Forelimb muscle (tissue), 1 donor: ENCODE results near the gene MRPL19. TPM values are rescaled to one million over a fixed set of nuclear protein-coding genes. Genes with fewer than 3 reads are reported as not detected.
A peak's percentile ranks its signal among the peaks of the same experiment; 100 is the strongest.

Experiments used
- DNase-seq: peaks from one replicate; pipeline ENCODE4 v3.0.0-alpha.2; 2013; ENCODE audit warnings: low read depth
- polyA plus RNA-seq: library from polyadenylated mRNA; unstranded; fragments of 120-200 nt; gene quantifications from one replicate; pipeline ENCODE4 v1.2.1, GENCODE V29; 2013; ENCODE audit not compliant: insufficient read length

The MRPL19 gene
- polyA plus RNA-seq, 1 donor = 34.8 TPM

DNA sequence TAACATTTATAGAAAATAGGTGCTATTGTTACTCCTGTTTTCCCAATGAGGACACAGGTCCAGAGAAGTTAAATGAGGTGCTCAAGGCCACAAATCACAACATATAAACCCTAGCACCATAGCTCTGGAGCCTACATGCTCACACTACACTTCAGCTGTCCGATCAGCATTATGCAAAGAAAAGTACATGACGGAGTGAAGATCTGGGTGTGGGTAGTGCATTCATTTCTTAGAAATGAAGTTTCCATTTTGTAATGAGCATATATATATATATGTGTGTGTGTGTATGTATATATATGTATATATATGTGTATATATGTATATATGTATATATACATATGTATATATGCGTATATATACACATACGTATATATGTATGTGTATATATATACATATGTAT, 30.2 kb upstream of the MRPL19 start:
- no peak for DNase-seq

DNA sequence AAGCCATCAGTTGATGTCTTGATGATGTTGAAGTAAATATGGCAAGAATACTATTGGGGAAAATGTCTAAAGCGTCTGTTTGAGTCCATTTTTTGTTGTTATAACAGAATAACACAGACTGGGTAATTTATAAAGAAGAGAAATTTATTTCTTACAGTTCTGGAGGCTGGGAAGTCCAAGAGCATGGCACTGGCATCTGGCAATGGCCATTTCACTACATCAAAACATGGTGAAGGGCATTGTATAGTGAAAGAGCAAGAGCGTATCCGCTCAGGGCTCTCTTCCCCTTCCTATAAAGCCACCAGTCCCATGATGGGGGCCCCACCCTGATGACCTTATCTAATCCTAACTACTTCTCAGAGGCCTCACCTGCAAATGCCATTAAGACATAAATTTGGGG, 29.6 kb upstream of the MRPL19 start:
- no peak for DNase-seq

DNA sequence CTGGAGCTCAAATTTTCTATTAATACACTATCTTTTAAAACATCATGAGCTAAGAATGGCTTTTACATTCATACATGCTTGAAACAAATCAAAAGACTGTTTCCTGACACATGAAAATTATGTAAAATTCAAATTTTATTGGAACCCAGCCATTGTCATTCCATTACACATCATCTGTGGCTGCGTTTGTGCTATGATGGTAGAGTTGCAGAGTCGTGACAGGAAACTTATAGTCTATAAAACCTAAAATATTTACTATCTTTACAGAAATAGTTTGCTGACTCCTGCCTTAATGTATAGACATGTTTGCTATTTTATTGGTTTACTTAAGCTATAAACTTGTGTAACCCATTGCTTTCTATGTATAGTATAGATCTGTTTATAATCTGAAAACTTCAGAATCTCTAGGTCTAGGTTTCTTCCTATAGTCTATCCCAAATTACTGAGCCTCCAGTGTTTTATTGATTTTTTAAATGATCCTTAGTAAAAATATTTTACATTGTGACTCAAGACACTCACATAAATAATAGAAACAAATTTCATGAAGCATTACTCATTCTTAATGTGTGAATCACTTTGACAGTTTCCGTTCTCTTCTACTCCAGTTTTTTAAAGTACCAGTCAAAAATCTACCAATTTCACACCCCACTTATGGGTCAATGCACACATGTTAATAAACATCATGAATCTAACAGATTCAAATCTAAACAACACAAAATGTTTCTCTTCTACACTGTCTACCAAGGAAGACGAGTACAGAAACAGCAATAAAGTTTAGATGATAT, 26.4 kb upstream of the MRPL19 start:
- DNase-seq = no peak

DNA sequence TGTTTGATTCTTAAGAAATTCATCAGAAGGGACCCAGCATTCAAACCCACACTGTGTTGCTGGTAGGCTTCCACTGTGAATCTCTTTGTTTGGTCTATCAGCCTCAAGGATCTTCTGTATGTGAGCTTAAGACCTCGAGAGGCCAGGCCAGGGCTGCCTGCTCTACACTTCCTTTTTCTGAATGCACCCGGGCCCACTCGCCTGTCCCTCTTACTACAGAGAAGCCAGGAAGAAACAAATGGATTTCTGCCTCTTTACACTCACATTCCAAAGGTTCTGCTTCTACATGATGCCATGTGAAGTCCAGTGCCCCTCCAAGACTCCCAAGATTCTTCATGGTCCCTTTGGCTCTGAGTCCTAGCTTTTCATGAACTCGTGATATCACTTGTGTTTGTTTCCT, 25.4 kb upstream of the MRPL19 start:
- no peak for DNase-seq

DNA sequence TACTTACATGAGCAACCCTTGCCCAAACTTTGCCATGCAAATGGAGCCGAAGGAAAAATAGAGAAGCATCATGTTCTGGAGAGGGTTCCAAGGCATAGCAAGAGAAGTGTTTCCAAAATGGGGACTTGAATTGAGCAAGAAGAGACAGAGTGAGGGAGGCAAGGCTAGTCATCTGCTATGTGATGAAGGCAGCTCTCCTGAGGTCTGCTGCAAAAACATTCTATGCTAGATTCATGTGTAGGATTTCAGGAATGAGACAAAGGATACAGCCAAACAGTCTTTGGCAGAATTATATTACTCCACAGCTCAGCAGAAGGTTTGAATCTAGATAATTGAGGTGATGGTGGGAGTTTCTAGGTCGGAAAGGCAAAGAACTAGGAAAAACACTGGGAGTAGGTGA, 24.1 kb upstream of the MRPL19 start:
- no peak for DNase-seq

DNA sequence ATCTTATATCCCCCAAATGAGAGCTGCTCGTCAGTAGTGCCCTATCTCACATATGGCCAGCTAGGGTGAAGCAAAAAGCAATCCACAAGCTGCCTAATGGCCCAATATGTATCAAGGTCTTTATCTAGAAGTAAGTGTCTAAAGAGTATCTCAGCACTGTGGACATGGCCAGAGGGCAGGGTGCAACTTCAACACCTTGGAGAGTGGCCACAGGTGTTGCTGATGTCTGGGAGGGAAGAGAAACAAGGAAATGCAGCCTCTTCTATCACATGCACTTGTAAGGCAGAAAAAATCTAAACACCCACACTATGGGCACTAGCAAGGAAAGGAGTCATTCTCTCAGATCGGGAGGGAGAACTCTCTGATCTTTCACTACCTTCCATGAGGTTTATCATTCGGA, 23.7 kb upstream of the MRPL19 start:
- DNase-seq = no peak

DNA sequence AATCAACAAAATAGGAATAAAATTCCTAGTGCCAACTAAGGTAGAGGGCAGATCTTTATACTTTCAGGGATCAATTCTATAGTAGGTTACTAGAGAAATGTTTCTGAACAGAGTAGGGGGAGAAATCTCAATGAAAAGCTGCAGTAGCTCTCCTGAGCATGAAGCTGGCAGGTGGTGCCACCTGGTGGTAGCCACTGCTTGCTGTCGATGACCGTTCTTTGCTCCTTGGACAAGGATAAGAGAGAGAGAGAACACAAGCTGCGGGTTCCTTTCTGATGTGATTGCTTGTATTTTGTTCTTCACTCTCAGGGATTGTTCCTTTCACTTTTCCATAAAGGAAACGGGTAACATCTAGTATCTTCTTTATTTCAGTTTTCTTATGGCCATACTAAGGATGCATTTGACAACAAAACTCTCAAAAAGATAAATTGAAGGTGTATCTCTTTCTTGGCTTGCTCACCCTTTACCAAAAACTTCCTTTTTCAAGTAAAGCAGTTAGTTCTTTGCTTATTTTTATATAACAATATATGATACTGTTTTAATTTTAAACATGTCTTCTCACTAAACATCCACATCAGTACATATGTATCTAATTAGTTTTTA, 18.6 kb upstream of the MRPL19 start:
- DNase-seq = no peak

DNA sequence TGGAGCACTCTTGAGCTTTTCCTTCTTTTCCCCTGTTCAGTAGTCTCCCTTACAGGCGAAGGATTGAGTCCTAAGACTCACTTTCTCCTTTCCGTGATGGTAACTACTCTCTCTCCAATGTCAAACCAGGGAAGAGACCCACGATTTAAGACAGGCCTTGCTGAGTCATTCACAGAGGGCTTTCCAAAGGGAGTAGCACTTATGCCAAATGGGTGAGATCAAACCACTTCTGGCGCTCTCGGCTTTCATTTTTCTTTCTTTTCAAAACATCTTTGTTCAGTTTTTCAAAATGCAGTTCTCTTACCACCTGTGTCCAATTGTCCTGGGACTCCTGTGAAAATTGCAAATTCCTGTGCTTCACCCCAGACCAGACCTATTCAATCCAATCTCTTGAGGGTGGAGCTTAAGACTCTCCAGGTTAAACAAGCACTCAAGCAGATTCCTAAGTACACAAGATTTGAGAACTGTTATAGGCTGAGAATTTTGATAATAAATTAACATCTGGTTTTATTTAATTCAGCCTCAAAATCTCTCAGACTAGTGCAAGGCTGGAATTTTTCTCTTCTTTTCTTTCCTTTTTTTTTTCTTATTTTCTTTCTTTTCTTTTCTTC, 14.4 kb upstream of the MRPL19 start:
- DNase-seq = no peak

DNA sequence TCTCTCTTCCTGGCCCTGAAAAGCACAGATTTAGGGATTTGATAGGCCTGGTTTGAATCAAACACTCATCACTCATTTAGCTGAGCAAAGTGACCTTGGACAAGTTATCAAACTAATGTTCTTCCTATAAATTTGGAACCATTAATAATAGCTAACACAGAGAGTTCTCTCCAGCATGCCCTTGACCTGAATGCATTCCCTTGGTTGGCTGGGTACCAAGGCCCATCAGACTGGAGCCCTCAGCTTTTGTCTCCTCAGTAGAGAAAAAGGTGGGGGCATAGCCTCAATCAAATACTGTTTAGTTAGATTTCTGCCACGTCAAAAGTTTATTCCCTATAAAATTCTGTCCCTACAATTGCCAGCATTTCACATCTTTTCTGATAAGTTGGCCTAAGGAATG, 13.8 kb upstream of the MRPL19 start:
- no peak for DNase-seq

DNA sequence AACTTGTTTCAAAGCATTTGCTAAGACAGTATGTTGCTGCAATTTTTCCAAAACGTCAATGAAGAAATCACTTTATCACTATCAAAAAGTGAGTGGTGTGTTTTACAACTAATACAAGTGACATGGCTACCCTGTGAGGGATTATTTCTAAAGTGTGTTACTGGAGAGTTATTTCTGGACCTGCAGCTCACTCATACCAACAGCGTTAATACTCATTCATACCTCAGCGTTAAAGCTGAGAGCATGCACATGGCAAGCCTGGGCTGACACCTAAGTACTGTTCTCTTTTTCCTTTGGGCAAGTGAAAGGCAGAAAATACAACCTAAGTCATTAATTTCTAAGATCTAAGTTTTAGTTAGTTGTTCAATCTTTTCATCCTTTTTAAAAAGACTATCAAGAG, 13.0 kb upstream of the MRPL19 start:
- DNase-seq = no peak

DNA sequence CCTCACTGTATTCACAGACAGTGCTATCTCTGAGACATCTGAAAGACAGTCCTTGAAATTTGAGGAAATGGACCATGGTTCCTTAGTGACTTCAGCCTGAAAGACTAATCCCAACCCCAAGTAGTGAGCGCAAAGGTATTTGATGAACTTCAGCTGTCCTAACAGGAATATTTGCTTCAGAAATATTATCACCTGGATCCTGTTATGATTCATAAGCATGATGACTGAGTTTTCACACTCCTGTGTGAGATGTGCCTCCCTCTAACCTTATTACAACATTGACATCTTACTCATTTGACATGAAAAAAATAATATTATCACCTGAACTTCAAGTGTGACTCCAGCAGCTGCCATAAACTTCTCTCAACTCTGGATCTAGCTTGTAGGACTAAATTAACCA, 11.6 kb upstream of the MRPL19 start:
- no peak for DNase-seq

DNA sequence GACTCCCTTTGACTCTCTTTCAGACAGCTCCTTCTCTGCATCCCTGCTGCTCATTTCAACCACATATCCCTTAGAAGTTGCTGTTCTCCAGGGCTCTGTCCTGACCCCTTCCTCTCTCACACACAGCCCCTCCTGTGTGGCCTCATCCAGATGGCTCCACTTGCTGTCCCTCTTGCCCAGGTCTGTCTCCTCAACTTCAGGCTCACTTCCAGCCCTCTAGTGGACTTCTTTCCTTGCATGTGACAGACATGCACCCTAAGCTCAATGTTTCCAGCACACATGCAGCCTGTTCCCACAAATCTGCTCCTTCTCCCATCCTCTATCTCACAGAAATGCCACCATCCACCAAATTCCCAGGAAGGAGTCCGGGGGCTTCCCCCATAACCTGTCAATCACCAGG, 9.0 kb upstream of the MRPL19 start:
- DNase-seq = no peak

DNA sequence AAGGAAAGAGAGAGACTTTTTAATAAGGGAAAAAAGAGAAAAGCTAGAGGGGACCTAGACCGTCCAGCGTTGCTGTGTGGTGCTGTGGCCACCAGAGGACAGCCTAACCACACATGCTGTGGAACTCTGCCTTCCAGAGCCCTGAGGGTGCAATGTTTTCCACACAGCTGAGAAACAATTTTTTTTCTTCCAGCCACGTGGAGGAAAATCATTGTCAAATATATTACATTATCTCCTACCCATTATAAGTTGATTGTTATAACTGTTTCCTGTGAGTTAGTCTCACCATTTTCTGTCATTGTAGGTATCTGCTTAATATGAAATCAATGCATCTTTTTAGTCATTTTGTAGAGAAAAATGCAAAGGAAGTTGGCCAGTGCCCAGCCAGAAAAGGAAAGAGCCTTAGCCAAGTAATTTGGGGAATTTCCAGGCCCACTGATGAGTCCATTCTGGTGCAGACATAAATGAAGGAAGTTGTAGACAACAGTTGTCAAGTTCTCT, 5.9 kb upstream of the MRPL19 start:
- peak; percentile 54 for DNase-seq

DNA sequence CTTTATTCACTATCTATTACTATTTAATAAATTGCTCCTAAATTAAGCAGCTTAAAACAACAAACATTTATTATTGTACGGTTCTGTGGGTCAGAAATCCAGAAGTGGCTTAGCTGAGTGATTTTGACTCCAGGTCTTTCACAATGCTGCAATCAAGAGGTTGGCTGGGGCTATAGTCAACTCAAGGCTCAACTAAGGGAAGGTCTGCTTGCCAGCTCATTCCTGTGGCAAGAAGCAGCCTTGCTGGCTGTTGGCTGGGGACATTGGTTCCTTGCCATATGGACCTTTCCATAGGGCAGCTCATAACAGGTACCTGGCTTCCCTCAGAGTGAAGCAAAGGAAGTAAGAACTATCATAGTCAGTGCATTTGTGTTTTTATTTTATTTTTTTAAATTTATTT, 5.0 kb upstream of the MRPL19 start:
- DNase-seq = no peak

DNA sequence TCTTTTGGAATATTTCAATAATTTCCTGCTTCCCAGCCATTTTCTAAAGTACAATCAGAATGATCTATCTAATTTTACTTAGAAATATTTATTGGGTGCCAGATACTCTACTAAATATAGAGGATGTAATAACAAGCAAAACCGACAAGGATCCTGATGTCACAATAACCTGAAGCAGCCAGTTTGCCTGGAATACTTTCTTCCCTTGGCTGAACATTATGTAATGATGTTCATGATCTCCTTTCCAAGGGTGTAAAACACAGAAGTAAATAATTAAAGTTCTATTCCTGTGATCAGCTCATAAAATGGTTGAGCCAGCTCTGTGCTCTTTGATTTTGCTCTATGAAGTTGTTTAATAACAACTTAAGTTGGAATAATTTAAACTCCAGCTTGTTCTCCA, 2.6 kb upstream of the MRPL19 start:
- DNase-seq = no peak

DNA sequence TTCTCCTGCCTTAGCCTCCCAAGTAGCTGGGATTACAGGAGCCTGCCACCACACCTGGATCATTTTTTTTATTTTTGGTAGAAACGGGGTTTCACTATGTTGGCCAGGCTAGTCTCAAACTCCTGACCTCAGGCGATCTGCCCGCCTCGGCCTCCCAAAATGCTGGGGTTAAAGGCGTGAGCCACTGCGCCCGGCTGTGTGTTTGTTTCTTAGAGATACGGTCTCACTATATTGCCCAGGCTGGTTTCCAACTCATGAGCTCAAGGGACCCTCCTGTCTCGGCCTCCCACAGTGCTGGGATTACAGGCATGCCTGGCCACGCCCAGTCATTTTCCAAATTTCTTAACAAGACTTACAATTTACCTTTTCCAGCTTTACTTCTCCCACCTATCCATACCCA, 940 bp upstream of the MRPL19 start:
- DNase-seq = no peak

DNA sequence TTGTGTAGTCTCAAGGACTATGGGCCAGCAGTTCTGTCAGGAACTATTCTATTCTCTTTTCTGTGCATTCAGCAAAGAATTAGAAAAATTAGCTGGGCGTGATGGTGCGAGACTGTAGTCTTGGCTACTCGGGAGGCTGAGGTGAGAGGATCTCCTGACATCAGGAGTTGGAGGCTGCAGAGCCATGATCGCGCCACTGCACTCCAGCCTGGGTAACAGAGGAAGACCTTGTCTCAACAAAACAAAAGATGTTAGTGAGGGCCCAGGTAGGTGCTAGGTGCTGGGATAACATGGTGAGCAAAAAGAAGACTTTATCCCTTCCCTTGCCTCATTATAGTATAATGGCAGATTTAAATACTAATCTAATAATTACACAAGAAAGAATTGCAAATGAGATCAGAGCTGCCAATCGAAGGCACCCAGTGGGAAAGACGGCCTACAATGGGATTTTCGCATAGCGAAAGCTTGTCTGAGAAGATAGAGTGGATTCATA, 447 bp upstream of the MRPL19 start:
- DNase-seq = no peak

DNA sequence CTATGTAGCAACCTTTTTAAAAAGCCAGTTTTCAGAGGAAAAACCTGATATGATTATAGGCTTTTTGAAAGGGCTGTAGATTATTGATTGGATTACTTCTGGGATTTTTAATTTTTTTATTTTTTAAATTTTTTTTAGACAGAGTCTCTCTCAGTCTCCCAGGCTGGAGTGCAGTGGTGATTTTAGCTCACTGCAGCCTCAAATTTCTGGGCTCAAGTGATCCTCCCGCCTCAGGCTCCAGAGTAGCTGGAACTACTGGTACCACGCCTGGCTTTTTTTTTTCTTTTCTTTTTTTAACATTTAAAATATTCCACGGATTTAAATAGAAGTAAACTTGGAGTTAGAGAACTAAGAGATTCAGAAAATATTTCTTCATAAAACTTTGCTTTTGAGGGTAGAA, 1.2 kb downstream of the MRPL19 start:
- DNase-seq = no peak

DNA sequence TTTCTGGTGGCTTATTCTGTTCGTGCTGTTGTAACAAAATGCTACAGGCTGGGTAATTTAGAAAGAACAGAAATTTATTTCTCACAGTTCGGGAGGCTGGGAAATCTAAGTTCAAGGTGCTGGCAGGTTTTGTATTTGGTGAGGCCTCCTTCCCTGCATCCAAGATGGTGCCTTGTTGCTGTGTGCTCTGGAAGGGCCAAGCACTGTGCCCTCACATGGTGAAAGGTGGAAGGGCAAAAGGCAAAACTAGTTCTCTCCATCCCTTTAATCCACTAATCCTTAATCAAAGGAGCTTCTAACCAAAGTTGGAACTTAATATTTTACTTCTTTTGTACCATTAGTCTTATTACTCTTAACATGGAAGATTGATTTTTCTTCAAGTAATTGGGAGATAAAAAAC, 7.4 kb downstream of the MRPL19 start:
- no peak for DNase-seq

DNA sequence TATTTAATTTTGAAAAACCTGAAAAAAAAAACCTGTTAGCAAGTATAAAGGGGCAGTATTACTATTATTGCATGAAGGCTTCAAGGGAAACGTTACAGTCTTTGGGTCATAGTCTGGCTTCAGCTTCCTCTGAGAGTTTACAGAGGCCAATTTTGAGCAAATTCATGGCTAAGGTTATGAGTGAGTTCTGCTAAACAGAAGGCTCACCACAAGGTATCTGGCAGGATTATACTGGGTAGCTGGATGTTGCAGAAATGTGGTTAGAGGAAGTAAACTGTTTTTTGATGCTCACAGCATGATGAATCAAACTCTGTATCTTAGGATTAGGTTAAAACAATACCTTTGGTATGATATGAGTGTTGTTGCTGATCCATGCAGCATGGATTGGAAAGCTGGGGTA, 9.3 kb downstream of the MRPL19 start:
- DNase-seq = no peak

DNA sequence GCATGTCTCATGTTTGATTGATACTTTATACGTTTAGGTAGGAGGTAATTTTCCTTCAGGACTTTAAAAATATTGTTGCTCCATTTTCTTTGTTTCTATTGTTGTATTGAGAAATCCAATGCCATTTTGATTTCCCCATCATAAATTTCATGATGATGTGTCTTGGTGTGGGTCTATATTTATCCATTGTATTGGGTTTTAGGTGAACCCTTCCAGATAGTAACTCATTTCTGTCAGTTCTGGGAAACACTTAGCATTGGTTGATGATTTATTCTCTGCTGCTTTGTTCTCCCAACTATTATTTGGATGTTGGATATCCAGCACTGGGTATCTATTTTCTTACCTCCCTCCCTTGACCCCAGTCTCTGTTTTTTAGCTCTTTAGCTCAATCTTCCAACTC, 10.0 kb downstream of the MRPL19 start:
- DNase-seq = no peak

DNA sequence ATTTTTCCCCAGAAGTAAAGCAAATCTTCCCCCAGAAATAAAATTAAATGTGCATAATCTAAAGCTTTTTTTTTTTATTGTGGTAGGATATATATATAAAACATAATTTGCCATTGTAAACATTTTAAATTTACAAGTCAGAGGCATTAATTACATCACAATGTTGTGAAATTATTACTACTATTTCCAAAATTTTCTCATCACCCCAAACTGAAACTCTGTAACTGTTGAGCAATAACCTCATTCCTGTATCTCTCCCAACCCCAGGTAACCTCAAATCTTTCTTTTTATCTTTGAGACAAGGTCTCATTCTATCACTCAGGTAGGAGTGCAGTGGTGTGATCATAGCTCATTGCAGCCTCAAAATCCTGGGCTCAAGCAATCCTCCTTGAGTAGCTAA, 11.2 kb downstream of the MRPL19 start:
- DNase-seq = no peak

DNA sequence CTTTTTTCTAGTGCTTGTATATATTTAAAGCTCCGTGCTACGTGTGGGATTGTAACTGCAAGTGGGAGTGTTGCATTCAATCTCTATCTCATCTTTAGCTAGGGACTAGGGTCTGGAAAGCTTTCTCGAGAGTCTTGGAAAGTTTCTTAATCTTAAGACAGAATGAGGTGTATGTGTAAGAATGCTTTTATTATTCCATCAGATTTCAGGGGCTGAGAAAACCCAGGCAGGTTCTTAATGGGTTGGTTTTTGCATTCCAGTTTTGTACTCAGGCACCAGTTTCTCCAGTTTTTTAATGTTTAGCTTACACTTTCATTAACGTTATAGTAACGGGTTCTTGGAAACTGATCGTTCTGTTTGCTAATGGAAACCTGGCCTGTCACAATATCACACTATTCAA, 20.3 kb downstream of the MRPL19 start:
- no peak for DNase-seq
